Fibroblast of the conjunctiva (primary cell): ENCODE data around the gene HNRNPH1.

Experiments used
- DNase-seq: peaks from one replicate; pipeline ENCODE4 v3.0.0-alpha.2; 2010; ENCODE audit warnings: low read depth

The HNRNPH1 gene

DNA sequence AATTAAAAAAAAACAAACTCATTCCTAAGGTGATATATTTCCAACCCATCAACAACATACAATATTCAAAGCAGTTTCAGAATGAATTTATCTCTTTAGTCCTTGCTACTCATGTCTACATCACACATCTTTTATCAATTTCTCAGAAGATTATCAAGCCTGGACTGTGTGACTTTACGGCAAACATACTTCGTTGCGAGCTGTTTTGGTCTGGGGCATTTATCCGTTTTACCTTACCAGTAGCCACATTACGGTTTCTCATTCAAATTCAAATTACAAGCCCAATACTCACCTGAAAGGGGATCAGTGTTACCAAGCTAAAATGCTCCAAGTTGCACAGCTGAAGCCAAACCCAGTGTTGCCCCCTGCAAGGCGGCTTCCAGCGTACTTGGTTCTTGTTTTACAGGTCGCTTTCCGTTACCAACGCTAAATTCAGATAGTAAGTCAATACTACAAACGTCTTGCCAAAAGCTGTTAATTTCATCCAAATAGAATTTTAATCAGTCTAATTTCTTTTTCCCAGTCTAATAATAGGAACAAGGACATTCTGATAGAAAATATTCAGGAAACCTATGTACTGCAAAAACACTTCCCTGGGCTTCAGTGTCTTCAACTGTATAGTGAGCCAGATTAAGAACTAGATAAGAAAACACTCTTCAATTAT, 1.8 kb downstream of the HNRNPH1 start:
- DNase-seq, result no peak

DNA sequence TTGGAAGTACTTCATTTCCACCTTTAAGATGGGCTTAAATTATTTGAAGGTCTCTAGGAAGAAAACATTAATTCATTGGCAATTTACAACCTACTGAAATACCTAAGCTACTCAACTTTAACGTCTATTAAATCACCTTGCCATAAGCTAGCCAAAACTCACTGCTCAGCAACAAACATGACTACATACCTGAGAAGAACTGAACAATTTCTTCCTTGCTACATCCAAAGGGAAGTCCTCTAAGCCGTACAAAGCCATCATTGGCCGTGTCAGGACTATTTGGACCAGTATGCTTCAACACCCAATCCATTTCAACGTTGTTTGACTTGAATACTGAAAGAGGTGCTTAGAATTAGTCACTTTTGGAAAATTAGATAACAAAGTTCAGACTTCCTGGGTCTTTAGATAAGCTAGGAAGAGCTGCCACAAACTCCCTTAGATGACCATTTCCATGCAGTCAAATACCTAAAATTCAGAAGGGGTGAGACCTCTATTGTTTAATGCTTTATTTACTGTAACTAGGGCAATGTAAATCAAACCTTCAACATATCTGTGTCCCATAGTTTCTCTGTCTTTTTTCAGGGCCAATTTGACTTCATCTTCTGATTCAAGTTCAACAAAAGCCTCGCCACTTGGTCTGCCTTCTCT, 2.6 kb downstream of the HNRNPH1 start:
- no peak for DNase-seq

DNA sequence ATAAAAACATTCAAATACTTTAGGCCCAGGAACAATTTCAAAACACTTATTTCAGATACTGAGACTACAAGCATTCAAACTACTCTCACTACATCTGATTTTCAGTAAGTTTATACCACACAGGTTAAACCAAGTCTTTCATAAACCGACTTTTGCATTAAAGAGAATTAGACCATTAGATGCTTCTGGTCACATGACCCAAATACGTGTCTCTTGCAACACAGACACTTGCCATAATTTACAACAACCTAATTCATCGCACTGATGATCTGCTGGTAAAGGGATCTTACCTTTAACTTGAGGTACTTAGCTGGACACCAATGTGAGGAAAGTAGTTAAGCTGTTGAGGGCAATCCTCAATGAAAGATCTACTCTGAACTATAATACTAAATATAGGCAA, 3.2 kb downstream of the HNRNPH1 start:
- DNase-seq, result no peak

DNA sequence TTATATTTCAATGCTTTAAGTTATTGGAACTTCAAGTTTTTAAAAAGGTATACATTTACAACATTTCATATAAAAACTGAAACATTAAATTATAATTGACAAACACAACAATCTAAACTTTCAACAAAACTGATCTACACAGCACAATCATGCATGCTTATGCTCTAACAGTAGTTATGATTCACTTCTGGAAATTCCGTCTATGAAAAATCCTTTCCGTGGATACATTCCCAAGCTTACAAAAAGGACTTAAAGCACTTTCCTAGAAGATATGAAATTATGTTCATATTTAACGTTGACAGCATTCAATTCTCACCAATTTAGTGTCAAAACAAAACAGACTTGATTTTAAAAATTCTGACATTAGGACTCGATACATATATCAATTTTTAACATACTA, 3.7 kb downstream of the HNRNPH1 start:
- DNase-seq, result no peak

DNA sequence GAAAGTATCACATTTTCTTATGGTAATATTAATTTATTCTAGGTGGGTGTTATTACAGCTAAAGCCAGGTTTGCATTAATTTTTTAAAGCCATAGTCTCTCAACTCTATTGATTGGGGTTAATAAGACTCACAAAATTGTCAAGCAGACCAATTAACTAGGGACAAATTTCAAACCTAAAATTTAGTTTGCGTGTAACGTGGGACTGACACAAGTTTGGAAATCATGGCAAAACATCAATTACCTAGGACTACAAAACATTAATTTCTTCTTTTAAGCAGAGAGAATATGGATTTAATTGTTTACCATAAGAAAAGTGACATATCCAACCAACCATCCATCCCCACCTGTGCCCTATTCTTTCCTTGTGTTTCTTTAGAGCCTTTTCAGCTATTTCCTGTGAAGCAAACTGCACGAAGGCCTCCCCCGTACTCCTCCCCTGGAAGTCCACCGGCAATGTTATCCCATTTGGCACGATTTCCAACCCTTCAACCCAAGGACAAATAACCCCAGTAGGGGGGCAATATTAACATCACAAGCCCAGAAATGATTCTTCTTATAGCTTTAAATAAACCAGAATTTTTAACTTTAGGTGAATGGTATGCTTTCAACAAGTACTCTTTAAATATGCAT, 4.4 kb downstream of the HNRNPH1 start:
- DNase-seq, result no peak

DNA sequence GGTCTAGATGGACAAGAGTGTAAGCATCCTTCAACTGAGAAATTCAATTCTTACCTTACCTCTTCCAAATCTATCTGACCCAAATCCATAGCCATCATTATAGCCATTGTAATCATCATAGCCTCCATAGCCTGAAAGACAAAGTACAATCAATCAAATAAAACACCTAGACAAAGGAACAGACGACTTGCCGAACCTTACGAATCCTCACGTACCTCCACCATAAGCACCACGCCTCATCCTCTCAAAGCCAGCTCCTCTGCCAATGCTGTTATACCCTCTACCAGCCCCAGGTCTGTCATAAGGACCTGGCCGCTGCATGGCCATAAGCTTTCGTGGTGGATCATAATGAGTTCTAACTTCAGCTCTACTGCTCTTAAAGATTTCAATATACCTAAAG, 5.5 kb downstream of the HNRNPH1 start:
- no peak for DNase-seq

DNA sequence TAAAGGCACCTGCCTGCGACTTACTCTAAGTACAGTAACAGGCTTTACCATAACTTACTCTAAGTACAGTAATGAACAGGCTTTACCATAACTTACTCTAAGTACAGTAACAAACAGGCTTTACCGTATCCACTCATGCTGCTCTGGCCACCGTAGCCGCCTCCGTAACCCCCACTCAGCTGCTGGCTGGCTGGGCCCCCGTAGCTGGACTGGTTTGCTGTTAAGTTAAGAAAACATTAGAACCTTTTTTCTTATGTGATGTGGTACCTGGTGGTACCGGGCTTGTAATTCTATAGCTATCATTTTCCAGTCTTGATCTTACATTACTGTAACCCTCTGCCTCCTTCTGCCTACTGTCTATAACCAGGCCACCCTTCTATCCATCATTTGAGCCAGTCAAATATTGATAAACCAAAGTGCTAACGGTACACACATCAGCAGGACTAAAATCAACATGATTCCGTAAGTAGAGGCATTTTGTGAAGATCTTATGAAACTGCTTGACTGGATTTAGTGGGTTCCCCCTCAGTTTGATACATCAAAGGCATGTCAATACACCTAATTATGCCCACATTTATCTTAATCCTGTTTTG, 7.4 kb downstream of the HNRNPH1 start:
- no peak for DNase-seq

DNA sequence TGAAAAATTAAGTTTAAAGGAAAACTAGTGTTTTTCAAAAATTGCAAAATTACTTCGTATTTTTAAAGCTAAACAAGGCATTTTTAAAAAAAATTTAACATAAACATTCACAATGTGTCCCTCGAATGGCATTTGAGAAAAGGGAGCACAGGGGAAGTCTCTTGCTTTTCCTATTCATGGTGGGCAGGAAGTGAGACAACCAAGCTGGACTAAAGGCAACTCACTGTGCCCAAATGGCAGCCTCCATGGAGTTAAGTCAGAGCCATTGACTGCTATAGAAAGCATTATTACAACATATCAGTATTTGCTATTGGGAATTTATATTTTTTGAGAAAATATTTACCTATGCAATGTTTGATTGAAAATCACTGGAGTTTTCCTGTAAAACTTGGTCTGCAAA, 8.3 kb downstream of the HNRNPH1 start:
- DNase-seq, result no peak

DNA sequence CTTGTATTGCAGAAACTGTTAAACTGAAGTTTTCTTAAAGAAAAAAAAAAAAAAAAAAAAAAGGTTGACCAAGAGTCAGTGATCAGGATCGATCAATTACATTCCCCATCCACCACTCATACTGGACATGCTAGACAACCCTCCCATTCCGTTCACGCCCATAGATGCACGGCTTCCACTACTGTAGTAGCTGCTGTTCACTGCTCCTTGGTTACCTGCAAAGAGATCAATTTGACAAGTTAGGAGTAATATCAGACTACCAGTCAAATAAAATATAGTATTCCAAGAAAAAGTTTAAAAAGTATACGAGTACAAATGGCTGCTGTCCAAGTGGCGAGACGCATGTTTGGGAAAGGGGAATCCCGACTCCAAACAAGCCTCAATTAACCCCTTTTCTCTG, 8.7 kb downstream of the HNRNPH1 start:
- no peak for DNase-seq

DNA sequence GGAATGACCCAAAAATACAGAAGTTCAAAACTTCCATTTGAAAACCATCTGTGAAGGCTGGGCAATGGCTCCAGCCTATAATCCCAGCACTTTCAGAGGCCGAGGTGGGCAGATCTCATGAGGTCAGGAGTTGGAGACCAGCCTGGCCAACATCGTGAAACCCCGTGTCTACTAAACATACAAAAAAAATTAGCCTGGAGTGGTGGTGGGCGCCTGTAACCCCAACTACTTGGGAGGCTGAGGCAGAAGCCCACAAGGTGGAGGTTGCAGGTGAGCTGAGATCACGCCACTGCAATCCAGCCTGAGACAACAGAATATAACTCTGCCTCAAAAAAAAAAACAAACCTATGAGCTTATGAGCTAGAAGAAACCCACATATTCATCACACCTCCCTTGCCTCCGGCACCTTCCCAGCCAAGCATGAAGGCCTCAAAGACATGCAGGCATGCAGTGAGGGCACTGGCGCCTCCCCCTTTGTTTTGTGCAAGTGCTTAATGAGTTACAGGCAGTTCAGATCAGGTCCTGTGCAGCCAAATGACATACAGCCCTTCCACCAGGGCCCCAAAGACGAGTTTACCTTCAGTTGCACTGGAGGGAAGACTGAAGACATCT, 9.9 kb downstream of the HNRNPH1 start:
- no peak for DNase-seq

DNA sequence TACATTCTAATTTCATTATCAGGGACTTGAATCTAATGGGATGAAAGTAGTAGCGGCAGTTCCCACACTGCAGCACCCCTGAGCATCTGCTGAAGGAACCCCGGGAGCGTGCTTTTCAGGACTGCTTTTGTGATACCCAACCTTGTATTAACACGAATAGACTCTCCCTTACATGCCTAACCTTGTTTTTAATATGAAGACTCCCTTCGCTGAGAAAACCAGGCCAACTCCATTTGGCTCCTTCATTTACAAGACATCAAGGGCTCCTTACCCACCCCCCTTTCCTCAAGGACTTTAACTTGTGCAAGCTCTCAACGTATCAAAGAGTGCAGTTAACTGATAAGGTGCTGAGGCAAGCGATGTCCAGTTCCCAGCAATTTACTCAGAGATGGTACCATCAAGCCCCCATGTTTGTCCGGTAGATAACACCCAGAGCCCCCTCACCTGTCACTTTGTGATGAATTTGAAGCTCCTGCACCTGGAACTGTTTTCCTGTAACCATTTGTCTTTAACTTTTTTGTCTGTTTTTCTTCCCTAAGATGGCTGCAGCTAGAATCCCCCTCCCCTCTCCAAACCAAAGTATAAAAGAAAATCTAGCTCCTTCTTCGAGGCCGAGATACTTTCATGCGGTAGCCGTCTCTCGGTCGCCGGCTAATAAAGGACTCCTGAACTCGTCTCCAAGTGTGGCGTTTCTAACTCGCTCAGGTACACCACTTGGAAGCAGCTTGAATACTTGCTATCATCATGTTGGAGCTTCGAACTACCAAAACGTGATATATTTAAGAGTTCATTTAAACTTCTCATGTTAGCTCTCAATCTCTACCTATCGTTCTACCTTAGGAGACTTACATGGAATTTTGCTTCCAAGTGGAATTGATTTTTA, 10.7 kb downstream of the HNRNPH1 start:
- DNase-seq, result no peak

DNA sequence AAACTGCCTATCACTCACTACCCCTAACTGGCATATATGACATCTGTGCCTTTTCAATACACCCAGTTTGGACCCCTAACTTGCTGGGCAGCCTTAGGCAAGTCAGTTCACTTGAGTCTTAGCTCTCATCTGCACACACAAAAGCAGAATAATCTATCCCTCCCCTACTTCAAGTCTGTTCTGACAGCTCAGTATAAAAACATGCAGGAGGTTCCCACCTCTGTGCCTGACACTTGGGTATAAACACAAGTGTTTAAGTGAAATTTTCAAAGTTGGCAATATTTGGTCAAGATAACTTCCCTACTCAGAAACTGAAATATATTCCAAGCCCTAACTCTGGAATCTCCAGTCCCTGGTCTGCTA, 12.6 kb downstream of the HNRNPH1 start:
- DNase-seq, result no peak

DNA sequence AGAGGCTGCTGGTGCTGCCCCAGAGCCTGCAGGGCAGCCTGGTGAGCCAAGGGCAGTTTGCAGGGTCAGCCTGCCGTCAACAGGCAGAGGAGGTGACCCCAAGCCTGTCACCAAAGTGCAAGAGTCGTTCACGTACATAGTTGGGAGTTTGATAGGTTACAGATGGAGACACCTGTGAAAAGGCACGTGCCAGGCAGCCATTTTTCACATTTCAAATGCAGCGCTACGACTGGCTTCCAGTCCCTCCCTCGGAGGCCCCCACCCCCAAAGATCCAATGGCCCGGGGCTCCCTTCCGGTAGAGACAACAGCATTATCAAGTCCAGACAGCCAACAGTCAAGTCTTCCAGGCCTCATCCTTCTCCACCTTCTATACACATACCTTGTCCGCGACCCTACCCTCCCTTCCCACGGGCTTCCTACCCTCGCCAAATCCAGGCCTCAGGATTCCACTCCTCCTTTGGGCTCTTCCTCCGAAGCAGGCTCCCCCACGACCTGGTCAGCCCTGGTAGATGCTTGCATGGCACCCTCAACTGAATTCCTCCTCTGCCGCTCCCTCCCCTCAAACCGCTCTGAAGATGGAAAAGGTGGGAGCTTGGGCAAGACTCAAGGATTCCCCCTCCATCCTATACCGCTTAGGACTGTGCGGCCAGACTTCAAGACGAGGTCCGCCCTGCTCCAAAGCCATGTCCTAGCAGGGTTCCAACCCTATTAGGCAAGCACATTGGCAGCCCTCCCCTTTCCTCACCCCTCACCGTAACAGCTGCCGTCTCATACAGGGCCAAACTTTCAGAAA, 13.2 kb downstream of the HNRNPH1 start:
- no peak for DNase-seq

DNA sequence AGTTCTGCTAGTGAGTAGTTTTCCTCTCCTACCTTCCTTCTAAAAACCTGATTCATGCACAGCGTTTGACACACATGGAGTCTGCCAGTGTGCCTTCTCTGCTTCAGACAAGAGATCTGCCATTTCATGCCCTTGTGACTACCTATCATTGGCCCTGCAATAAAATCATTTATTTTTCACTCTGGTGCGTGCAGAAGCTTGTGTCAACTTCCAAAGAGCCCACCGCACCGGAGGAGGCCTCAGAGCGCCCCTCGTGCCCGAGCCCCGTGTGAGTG, 13.7 kb downstream of the HNRNPH1 start:
- no peak for DNase-seq

DNA sequence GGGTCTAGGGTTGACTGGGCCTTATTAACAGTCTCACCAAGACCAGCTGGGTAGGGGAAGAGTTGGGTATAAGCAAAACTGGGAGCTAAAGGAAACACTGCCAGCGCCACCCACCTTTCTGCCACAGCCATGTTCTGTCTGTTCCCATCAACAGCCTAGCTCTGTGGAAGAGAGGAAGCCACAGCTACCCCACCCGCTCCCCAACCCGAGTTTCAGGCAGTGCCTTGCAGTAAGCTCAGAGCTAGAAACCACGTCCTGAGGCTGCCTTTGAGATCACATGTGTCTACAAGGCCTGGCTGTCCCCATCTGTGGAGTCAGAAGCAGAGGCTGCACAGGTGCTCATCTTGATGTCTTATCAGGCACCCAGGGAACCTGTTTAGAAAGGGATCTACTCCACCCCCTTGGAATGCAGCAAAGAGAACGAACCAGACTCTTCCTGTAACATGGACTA, 15.3 kb downstream of the HNRNPH1 start:
- no peak for DNase-seq

DNA sequence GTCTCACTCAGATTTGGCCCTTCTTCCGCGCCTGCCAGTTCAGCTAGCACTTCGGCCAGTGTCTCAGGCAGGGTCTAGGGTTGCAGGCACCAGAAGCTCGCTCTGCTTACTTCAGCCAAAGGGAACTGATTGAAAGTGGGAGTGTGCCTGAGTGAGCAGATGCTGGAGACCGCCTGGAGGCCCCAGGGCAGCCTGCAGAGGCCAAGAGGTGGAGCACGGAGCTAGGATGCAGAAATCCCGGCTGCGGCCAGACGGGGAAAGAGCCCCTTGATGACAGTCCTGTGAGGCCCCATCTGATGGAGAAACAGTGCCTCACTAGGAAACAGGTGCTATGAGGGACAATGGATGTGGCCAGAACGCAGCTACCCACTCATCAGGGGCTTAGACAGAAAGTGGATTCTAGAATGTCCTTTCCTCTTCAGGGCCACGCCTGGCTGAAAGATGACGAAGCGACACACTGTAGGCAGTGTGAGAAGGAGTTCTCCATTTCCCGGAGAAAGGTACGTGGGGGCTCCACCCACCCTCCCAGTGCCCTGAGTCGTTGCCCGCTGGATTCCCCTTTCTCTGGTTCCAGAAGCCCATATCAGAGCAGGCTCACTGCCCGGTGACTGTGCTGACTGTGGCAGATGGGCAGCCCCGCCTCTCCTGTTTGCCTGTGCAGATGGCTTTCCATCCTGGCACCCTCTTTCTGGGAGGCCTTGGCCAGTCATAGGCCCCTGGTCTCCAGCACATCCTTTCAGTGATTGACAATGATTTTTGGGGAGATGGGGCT, 16.1 kb downstream of the HNRNPH1 start:
- DNase-seq, result no peak

DNA sequence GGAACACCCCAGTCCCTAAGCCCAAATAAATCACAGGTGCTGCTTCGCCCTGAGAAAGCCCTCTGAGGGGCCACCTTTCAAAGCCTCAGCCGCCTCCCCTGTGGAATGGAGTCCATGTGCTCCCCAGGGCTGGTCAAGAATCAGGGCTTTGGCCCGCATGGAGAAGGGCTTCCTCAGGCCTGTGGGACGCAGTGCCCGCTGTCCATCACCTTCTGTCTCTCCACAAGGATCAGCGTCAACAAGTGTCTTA, 16.6 kb downstream of the HNRNPH1 start:
- no peak for DNase-seq

DNA sequence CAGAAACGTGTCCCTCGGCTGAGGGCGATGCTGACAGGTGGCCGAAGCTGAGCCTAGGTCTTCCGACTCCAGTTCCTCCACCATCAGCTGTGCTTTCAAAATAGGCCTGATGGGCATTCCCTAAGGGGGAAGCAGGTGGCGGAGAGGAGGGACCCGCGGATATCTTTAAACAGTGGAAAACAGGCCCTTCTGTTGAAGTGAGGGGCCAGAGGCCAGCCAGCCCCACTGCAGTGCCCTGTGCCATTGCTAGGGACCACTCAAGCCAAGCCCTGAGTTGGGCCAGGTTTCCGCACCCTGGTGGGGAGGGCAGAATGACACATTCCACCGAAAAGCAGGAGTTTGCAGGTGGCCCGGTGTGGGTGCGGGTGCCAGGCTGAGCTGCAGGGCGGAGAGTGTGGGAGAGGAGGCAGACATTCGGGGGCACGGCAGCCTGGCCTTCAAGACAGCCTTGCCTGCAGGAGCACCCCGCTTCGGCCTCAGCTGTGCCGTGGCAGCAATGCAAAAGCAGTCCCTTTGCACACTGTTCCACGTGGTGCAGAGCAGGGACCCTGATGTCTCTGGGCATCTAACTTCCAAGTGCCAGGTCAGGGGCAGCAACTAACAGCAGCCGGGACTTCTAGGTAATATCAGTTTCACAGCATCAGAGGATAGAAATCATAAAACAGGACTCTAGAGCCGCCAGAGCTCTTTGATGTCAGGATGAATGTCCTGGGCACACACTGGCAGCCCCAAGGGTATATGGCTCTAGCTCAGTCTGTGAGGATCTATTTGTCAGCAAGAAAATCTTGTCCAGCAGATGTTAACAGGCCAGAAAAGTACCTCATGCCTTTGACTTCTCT, 17.2 kb downstream of the HNRNPH1 start:
- DNase-seq, result no peak

DNA sequence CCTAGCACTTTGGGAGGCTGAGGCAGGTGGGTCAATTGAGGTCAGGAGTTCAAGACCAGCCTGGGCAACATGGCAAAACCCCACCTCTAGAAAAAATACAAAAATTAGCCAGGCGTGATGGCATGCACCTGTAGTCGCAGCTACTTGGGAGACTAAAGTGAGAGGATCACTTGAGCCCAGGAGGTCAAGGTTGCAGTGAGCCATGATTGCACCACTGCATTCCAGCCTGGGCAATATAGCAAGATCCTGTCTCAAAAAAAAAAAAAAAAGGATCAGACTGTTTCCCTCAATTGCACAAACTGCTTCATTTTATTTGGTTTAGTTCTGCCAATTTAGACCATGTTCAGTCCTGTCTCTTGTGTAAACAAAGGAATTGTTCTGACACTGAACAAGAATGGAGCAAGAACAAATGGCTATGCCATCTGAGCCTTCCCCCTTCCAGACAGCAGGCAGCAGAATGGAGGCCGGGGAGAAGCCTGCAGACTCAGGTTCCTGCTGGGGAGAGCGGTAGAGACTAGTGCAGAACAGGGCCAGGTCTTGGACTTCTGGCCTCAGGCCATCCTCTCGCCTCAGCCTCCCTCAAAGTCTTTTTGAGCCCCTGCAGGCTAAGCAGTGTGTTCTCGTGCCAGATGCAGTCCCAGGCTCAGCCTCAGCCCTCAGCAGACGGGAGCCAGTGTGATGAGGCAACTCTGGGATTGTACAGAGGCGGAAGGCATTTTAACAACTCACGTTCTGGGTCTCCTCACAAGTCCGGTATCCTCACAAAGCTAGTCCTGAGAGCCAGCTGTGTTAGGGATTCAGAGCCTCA, 18.2 kb downstream of the HNRNPH1 start:
- DNase-seq, result peak; percentile 53
